Colonic mucosa (tissue), 4 donors: ENCODE data around the gene TCHP. TPM values are rescaled to one million over a fixed set of nuclear protein-coding genes. Genes with fewer than 3 reads are reported as not detected.
A peak's percentile ranks its signal among the peaks of the same experiment; 100 is the strongest.
"Not testable (repeated sequence)": the region's sequence is repeated elsewhere in the genome, so short reads cannot be mapped to it uniquely, and the experiment has no call there.

Experiments
- DNase-seq: peaks from one replicate; pipeline ENCODE4 v3.0.0-alpha.2; 2020
- H3K27ac ChIP-seq: fragments of 200-600 bp; one replicate; pipeline ENCODE4 v1.8.0; 2021
- H3K27me3 ChIP-seq: fragments of 200-600 bp; one replicate; pipeline ENCODE4 v1.8.0; 2021
- H3K36me3 ChIP-seq: fragments of 200-600 bp; one replicate; pipeline ENCODE4 v1.8.0; 2021
- H3K4me1 ChIP-seq: fragments of 200-600 bp; one replicate; pipeline ENCODE4 v1.8.0; 2021; ENCODE audit warnings: mild to moderate bottlenecking
- H3K4me3 ChIP-seq: fragments of 200-600 bp; one replicate; pipeline ENCODE4 v1.8.0; 2021
- H3K9ac ChIP-seq, 2 donors: one replicate each; pipeline ENCODE4 v1.7.0; 2013; ENCODE audit warnings: control low read depth in 2 of 2, low read depth in 2 of 2, low read length in 2 of 2
- H3K9me3 ChIP-seq: fragments of 200-600 bp; one replicate; pipeline ENCODE4 v1.8.0; 2021
- CTCF ChIP-seq: fragments of 200-600 bp; IDR thresholded peaks from one replicate; pipeline ENCODE4 v1.8.0; 2022; ENCODE audit warnings: antibody characterized with exemption, mild to moderate bottlenecking
- intact Hi-C: fragments of 100-400 bp; cut with DNase I; formaldehyde crosslinking; loops from one replicate; pipeline ENCODE4 v1.14.1; 2022
- total RNA-seq, 2 donors: library from RNA; stranded (reverse); fragmentation: NEBNext Ultra II Directional in 1 of 2; extraction: Animal tissue kit (Norgen Biotek cat#: 25700) in 1 of 2; gene quantifications; one replicate each; pipeline ENCODE4 v1.2.1, GENCODE V29; 2021
- donor health status: healthy.
- donor health status: DM: no; HTN: no; CAD: no.
- donor health status: DM: no; HTN: no; CAD: no.

The TCHP gene
- 10 to 100 TPM; 11.4 to 27.0 TPM for total RNA-seq

GRCh38 chr12:109899783-109900751 is at the start of gene TCHP:
TSS of gene TCHP (plus strand) at chr12:109900274. CDS start at chr12:109903027, 2,753 bp downstream.
- DNase-seq, result peak; percentile 91
- no peak for TF ChIP-seq CTCF
- Histone ChIP-seq H3K4me1 (no peaks in the 10 kb centered on the region), H3K4me3 (peak within 1 kb of the TSS; percentile 87), H3K36me3 (peaks cover 10% of the 10 kb centered on the region), H3K27ac (peak within 1 kb of the TSS; percentile 53), H3K9ac (peak within 1 kb of the TSS; percentile 81 to 95), H3K27me3 (no peaks in the 10 kb centered on the region), H3K9me3 (no peaks in the 10 kb centered on the region)
- intact Hi-C loops, result no loop called here

- not testable (repeated sequence) for H3K9ac ChIP-seq, H3K36me3 ChIP-seq
These were observed 49.6 kb upstream of the TCHP start for GRCh38 chr12:109850518-109850917.

GRCh38 chr12:109855377-109855776 is 44.7 kb upstream of the TCHP start:
- no peak overlapping the region for H3K9ac ChIP-seq
- intact Hi-C loops, result no loop called here
- no peak overlapping the region for H3K4me3 ChIP-seq
- H3K9me3 ChIP-seq, result no peaks in the 10 kb centered on the region
- peaks cover 20% of the 10 kb centered on the region for H3K36me3 ChIP-seq
- DNase-seq, result no peak
- no peak overlapping the region for H3K27ac ChIP-seq
- no peak for TF ChIP-seq CTCF
- no peaks in the 10 kb centered on the region for H3K4me1 ChIP-seq
- no peaks in the 10 kb centered on the region for H3K27me3 ChIP-seq

More at GRCh38 chr12:109850518-109850917, 49.6 kb upstream of the TCHP start:
- DNase-seq, H3K9me3 ChIP-seq, H3K27ac ChIP-seq, H3K27me3 ChIP-seq, intact Hi-C loops, H3K4me3 ChIP-seq, H3K4me1 ChIP-seq: not testable (repeated sequence)

GRCh38 chr12:109857715-109858114 is 42.4 kb upstream of the TCHP start:
- no peaks in the 10 kb centered on the region for H3K9me3 ChIP-seq
- no peak overlapping the region for H3K4me3 ChIP-seq
- no peaks in the 10 kb centered on the region for H3K27me3 ChIP-seq
- H3K9ac ChIP-seq, result no peak overlapping the region
- peaks cover 20% of the 10 kb centered on the region for H3K36me3 ChIP-seq
- H3K27ac ChIP-seq, result no peak overlapping the region
- H3K4me1 ChIP-seq, result no peaks in the 10 kb centered on the region
- intact Hi-C loops, result no loop called here
- no peak for TF ChIP-seq CTCF
- no peak for DNase-seq

GRCh38 chr12:109858764-109859163 is 41.3 kb upstream of the TCHP start:
- no peak for DNase-seq
- peaks cover 20% of the 10 kb centered on the region for H3K36me3 ChIP-seq

More at GRCh38 chr12:109858764-109859163, 41.3 kb upstream of the TCHP start:
- H3K4me1 ChIP-seq, result peaks cover 2% of the 10 kb centered on the region
- no peak overlapping the region for H3K27ac ChIP-seq
- intact Hi-C loops, result no loop called here
- no peaks in the 10 kb centered on the region for H3K9me3 ChIP-seq
- no peaks in the 10 kb centered on the region for H3K27me3 ChIP-seq
- TF ChIP-seq CTCF, result no peak
- no peak overlapping the region for H3K4me3 ChIP-seq
- no peak overlapping the region for H3K9ac ChIP-seq
